Measurements from ENCODE around the gene HNRNPUL1.
"Not testable (repeated sequence)": the region's sequence is repeated elsewhere in the genome, so short reads cannot be mapped to it uniquely, and the experiment has no call there.

Gene HNRNPUL1

DNA sequence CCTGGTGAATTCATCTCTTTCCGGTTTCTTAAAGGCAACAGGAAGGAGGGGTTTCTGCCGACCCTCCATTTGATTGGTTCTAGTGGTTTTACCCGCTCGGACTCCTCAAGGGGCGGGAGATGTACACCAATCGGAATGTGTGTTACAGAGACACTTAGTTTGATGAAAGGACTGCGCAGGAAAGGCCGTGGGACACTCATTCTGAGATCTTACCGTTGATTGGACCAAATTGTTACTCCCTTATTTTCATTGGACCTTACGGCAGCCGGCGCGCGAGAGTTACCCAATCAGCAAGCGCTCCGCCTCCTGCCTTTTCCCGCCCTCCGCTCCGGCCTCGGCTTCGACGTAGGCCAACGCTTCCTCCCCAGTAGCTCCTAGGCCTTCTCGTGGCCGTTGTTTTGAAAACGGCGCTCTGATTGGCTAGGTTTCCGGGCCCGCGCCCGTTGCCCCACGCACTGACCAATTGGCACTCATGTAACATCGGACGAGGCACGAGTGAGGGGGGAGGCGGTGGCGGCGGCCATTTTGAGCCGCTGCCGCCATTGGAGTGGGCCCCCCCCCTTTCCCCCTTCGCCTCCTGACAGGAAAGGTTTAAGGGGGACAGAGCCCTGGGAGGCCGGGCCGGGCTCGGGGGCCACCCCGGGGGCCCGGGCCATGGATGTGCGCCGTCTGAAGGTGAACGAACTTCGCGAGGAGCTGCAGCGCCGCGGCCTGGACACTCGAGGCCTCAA lies at the start of gene HNRNPUL1:
Gene HNRNPUL1, plus strand, starts transcription at position 523 of the 731 bp plus-strand sequence. Its CDS starts 132 bp downstream, at position 655.
- DNase-seq = peak; percentile 100

DNA sequence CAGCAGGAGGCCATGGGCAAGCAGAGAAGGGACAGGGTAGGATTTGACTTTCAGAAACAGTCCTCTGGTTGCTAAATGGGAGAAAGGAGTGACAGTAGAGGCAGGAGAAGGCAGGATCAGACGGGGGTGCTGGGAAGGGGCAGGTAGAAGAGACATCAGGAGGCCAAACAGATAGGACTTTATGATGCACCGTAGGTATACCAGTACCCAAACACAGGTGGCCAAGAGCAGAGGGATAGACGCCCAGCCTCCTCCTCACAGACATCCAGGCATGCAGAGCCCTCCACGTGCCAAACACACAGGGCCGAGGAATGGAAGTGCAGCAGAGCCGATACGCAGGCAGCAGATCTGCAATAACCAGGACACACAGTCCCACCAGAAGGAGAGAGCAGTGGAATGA lies 46.4 kb upstream of the HNRNPUL1 start:
- no peak for DNase-seq

GRCh38 chr19:41218249-41218614 lies 45.9 kb upstream of the HNRNPUL1 start:
- DNase-seq = no peak

DNA sequence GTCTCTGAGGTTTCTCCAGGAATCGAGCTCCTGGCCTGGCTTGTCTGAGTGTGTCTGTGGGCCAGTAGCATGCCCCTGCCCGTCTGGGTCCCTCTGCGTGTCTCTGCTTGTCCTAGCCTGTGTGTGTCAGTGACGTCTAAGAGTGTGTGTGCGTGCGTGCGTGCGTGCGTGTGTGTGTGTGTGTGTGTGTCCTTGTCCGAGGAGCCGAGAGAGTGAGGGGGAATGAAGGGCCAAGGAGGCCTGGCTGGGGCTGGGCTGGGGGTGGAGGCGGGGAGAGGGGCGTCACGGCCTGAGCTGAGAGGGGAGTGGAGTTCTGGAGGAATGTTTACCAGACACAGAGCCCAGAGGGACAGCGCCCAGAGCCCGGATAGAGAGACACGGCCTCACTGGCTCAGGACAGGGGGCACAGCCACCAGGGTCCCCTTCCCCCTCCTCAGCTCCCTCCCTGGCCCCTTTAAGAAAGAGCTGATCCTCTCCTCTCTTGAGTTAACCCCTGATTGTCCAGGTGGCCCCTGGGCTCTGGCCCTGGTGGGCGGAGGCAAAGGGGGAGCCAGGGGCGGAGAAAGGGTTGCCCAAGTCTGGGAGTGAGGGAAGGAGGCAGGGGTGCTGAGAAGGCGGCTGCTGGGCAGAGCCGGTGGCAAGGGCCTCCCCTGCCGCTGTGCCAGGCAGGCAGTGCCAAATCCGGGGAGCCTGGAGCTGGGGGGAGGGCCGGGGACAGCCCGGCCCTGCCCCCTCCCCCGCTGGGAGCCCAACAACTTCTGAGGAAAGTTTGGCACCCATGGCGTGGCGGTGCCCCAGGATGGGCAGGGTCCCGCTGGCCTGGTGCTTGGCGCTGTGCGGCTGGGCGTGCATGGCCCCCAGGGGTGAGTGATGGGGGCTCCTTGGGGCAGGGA lies 45.3 kb upstream of the HNRNPUL1 start, which contains the start of gene AXL:
Gene AXL, plus strand, starts transcription at position 609 of the 893 bp plus-strand sequence. Its CDS starts 170 bp downstream, at position 779.
- no peak for DNase-seq

DNA sequence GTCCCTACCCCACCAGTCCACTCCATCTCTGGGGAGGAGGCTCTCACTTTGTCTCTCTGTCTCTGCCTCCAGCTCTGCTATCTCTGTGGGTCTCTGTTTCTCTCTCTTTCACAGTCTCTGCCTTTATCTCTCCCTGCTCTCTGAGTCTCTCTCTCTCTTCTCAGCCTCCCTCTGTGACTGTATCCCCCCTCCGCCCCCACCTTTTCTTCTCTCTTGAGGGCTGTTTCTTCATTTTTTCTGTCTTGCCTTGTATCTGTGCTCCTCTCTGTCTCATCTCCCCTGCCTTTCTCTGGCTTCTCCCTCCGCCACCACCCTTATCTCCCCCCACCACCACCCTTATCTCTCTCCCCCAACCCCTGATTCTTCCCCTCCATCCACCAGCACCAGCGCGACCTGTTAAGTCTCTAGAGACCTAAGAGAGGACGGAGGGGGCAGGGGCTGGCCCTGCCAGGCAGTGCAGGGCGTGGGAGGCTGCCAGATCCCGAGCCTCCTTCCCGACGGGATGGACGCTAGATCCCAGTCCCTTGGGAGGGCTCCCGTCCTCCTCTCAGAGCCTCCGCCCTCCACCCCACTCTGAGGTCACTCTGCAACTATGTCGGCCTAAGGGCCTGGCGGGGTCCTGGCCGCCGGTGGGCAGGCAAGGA lies 44.1 kb upstream of the HNRNPUL1 start:
- DNase-seq = no peak

GRCh38 chr19:41220811-41221210 lies 43.4 kb upstream of the HNRNPUL1 start:
- DNase-seq = no peak

DNA sequence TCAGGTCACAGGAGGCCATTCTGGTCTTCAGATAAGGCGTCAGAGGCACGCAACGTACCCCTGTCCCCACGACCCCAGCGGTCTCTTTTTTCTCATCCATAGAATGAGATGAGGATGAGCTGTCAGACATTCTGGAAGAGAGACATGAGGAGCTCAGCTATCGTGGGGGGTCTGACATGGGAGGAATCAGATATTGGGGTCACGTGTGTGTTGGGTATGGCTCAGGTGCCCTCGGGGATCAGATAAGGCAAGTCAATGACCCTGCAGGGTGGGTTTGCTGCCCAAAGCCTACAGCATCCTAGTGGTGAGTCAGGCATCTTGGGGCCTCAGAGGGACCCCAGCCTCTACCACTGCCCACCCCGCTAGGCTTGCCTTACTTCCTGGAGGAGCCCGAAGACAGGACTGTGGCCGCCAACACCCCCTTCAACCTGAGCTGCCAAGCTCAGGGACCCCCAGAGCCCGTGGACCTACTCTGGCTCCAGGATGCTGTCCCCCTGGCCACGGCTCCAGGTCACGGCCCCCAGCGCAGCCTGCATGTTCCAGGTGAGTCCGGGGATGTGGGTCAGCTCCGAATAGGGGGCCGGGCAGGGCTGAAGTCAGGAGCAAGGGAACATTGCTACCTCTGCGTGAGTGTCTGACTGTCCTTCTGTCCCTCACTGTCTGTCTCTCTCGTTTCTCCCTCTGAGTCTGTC lies 42.5 kb upstream of the HNRNPUL1 start:
- DNase-seq = no peak

DNA sequence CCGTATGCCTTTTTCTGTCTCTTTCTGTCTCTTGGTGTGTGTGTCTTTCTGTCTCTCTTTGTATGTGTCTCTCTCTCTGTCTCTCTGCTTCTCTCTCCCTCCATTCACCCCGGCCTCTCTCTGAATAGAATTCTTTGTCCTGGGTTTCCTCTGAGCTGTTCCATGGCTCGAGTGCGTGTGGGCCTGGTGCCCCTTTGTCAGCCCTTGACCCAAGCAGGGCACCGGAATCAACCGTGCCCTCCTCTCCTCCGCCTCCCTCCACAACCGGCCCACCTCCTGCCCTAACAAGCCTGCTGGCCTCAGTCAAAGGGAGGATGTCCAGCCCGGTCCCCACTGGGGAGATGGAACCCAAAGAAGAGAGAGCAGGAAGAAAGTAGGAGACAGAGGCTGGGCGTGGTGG lies 41.9 kb upstream of the HNRNPUL1 start:
- DNase-seq = no peak

- no peak for DNase-seq
Measured at GRCh38 chr19:41223431-41224234, 40.5 kb upstream of the HNRNPUL1 start.

DNA sequence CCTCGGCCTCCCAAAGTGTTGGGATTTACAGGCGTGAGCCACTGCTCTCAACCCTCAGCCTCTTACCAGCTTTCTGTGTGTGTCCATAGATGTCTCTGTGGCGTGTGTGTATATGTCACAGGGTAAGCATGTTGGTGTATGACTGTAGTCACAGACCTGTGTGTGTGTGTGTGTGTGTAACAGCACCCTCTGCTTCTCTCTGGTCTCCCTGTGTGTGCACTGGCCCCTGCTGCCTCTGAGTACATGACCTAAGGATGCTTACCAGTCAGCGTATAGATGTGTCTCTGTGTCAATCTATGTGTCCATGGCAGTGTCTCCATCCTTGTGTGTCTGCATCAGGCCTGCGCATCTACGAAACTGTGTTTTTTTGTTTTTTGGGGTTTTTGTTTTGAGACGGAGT lies 39.5 kb upstream of the HNRNPUL1 start:
- DNase-seq = no peak

DNA sequence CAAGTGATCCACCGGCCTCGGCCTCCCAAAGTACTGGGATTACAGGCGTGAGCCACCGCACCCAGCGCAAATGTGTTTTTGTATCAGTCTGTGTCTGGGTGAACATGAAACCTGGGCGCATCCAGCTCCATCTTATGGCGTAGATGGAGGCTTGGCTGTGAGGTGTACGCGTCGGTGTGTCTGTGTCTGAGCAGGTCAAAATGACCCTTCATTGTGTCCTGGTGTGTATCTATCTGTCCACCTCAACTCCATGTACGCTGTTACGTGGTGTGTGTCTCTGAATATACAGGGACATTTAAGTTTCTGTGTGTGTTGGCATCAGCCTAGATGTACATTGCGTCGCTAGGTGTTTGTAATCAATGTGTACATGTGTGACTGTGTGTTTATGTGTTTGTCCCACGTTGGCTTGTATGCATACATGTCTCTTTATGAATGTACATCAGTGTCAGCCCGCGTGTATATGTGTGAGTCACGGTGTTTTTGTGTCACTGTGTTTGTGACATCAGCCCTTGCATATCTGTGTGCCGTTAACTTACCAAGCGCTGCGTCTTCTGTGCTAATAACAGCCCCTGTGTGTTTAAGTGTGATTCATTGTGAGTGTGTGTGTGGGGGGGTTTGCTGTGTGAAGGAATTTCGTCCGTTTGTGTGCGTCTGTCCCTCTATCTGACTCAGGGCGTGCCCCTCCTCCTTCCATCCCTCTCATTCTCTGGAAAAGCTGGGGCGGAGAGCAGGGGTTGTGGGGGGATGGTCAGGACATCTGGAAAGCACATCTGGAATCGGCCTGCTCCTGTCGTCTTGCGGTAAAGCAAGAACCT lies 38.7 kb upstream of the HNRNPUL1 start:
- DNase-seq = no peak

DNA sequence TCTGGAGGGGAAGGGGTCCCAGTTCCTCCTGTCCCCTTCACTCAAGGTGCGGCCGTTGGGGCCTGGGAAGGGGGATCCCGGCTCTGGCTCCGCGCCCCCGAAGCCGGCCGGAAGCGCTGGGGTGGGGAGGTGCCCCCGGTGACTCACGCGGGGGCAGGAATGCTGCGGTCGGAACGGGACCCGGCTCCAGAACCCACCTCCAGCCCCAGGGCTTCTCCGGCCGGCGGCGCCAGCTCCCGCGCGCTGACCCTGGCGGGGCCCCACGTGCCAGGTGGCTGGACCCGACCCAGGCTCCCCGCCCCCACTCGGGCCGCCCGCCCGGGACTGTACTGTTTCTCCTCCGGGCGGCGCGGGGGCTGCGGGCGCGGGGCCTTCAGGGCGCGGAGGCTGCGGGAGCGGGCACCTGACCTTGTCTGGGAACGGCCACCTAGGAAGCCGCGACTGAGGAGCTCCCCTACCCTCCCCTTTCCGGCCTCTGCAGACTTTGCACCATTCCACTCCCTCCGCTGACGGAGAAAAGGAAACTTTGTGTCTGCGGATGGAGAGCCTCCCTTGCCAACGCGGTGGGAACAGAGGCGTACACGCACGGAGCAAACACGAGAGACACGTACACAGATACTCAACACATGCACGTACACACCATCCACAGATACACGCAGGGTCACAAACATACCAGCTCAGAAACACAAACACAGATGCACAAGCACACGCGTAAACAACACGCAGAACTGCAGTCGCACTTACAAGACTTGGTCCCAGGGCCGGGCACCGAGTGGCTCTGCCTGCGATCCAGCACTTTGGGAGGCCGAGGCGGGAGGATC lies 37.9 kb upstream of the HNRNPUL1 start:
- no peak for DNase-seq

GRCh38 chr19:41226874-41227390 lies 37.2 kb upstream of the HNRNPUL1 start:
- no peak for DNase-seq

- DNase-seq = no peak
Measured at GRCh38 chr19:41228486-41228885, 35.7 kb upstream of the HNRNPUL1 start.

DNA sequence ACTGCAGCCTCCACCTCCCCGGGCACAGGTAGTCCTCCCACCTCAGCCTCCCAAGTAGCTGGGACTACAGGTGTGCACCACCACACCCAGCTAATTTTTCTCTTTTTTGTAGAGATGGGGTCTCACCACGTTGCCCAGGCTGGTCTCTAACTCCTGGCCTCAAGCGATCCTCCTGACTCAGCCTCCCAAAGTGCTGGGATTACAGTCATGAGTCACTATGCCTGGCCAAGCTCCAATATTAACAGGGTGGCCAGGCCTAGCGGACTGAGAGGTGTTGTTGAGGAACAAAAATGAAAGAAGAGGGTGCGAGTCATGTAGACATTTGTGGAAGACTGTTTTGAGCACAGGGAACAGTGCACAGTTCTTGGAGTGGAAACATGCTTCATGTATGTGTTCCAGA lies 34.8 kb upstream of the HNRNPUL1 start:
- DNase-seq = not testable (repeated sequence)

GRCh38 chr19:41230067-41230857 lies 33.9 kb upstream of the HNRNPUL1 start:
- no peak for DNase-seq

GRCh38 chr19:41232686-41233085 lies 31.5 kb upstream of the HNRNPUL1 start:
- DNase-seq = no peak

DNA sequence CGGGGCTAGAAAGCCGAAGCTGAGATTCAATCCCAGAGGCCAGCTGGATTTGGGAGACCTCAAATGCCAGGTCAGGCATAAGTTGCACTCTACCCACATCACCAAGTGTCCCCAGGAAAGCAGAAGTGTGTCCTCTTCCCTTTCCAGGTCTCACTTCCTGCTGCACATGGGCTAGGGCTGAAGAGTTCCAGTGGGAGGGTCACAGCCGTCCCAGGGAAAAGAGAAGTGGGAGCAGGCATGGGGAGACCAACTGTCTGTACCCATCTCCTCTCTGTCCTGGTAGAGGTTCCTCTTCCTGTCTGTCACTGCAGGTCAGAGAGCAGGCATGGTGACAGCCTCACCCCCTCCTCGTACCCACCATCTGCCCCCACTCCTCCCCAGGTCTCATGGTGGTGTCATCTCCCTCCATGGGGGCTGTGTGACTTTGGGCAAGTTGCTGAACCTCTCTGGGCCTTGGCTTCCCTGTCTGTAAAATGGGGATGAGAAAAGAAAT lies 30.4 kb upstream of the HNRNPUL1 start:
- no peak for DNase-seq

All from NCI-H187 treated with DMSO at 0.1 percent for 48 hours (cell line).